ENCODE results near the gene POLR2F.

DNA sequence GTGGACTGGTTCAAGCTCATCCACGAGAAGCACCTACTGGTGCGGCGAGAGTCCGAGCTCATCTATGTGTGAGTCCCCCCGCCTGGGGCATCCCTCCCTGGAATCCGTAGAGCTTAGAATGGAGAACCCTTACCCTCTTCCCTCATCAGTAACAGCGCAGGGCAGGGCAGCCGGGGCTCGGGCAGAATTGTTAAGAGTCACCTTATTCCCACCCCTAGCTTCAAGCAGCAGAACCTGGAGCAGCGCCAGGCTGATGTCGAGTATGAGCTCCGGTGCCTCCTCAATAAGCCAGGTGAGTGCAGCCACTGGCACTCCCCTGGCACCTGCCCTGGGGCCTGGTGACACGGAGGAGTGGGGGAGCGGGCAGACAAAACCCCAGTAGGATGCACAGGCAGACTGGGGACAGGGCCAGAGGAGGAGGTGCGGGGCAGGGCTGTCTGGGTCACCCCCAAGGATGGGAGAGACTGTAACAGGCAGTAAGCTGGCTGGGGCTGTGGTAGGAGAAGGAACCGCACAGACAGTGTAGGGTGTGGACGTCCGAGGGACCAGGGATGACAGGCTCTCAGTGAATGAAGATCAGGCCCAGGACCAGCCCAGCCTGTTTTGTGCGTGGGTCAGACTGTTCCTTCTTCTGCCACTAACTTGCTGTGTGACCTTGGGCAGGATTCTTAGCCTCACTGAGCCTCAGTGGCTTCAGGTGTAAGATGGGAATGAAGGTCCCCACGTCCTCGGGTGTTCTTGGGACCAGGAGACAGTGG is 20.5 kb upstream of the POLR2F start:
- TF ChIP-seq, protein P1, sequence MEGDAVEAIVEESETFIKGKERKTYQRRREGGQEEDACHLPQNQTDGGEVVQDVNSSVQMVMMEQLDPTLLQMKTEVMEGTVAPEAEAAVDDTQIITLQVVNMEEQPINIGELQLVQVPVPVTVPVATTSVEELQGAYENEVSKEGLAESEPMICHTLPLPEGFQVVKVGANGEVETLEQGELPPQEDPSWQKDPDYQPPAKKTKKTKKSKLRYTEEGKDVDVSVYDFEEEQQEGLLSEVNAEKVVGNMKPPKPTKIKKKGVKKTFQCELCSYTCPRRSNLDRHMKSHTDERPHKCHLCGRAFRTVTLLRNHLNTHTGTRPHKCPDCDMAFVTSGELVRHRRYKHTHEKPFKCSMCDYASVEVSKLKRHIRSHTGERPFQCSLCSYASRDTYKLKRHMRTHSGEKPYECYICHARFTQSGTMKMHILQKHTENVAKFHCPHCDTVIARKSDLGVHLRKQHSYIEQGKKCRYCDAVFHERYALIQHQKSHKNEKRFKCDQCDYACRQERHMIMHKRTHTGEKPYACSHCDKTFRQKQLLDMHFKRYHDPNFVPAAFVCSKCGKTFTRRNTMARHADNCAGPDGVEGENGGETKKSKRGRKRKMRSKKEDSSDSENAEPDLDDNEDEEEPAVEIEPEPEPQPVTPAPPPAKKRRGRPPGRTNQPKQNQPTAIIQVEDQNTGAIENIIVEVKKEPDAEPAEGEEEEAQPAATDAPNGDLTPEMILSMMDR (IDR thresholded peaks at IDR 0.05) = no peak
- no peak for TF ChIP-seq ZFX (IDR thresholded peaks at IDR 0.05; ENCODE audit: borderline replicate concordance)

Measured in 22Rv1 (cell line).